Measurements from ENCODE around the gene PRKCQ. TPM values are rescaled to one million over a fixed set of nuclear protein-coding genes. Genes with fewer than 3 reads are reported as not detected.

Gene PRKCQ
- total RNA-seq, 1 donor from 2014 or later: 2.4 TPM

DNA sequence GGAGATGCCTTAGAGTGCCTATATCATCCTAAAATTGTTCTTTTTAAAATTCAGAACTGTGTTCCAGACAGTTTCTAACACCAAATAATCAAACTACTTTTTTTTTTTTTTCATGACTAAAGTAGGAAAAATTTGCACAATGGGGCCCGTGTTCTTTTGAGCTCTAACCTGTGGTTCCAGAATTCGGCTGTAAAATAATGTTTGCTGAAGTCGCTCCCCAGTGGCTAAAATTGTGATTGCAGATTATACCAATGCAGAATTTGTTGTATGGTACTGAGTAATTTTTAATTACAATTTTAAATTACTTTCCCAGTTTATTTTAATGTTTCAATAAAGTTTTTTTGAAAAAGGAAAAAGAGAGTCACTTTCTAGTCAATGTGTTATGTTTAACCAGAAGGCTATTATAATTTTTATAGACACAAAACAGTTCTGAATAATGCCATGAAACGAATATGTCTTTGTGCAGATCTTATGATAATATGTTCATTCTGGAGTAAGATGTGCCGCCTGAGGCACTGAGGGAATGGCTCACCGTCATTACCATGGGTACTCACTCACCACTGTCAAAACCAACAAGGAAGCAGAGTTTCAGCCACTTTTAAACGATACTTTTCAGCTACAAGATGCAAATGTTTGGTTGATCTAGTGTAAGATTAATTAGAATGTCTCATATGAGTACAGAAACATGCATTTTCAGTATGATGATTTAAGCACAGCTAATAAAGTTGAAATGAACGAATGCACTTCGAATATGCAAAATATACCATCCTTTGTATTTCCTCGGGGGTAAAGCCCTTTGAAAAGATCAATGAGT is 173.6 kb downstream of the PRKCQ start:
- DNase-seq (ENCODE audit: low spot score): no peak

DNA sequence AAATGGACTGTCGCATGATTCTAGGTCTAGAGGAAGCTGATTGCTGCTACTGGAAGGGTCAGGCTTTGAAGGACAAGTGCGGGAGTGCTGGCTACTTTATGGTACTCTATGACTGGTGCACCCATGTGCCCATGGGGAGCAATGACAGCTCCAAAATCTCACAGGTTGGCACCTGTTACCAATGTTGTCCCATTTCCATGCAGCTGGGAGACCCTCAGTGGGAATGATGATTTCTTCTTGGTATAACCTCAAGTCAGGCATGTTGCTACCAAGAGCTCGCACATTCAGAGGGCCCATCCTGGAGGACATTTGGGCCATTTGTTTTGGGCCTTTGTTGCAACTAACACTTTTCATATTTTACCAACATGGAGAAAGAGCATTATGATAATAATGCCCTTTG is 174.4 kb downstream of the PRKCQ start:
- DNase-seq (ENCODE audit: low spot score): no peak

DNA sequence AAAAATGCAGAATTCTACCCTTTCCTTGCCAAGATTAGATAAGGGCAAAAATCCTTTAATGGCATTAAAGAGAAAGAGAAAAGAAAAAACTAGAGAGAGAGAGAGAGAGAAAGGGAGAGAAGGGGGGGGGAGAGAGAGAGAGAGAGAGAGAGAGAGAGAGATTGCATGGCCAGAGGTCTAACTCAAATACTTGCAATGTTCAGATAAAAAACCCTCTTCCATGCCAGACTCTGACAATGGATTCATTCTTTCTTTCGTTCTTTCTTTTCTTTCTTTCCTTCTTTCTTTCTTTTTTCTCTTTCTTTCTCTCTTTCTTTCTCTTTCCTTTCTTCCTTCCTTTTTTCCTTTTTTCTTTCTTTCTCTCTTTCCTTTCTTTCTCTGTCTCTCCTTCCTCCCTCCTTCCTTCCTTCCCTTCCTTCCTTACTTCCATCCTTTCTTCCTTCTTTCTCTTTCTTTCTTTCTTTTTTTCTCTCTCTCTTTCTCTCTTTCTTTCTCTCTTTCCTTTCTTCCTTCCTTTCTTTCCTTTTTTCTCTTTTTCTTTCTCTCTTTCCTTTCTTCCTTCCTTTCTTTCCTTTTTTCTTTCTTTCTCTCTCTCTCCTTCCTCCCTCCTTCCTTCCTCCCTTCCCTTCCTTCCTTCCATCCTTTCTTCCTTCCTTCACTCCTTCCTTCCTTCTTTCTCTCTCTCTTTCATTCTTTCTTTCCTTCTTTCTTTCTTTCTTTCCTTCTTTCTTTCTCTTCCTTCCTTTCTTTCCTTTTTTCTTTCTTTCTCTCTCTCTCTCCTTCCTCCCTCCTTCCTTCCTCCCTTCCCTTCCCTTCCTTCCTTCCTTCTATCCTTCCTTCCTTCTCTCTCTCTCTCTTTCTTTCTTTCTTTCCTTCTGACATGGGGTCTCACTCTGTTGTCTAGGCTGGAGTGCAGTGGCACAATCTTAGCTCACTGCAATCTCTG is 175.7 kb downstream of the PRKCQ start:
- DNase-seq (ENCODE audit: low spot score): no peak

DNA sequence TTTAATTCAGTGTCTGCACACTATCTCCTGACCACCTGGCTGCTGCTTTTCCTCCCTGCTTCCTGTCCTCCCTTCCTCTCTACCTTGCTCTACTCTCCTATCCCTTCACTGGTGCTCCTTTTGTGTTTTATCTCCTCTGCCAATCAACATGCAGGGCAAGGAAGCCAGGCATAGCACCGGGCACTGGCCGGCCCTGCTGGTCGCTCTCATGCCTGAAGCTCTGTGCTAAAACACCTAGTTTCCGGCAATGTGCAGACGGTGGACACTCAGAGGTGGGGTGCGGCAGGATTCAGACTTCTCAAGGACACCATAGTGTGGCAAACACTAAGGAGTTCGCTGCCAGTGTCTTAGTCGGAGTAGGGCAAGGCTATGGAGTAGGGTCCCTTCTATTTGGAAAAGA is 177.1 kb downstream of the PRKCQ start:
- no peak for DNase-seq (ENCODE audit: low spot score)

DNA sequence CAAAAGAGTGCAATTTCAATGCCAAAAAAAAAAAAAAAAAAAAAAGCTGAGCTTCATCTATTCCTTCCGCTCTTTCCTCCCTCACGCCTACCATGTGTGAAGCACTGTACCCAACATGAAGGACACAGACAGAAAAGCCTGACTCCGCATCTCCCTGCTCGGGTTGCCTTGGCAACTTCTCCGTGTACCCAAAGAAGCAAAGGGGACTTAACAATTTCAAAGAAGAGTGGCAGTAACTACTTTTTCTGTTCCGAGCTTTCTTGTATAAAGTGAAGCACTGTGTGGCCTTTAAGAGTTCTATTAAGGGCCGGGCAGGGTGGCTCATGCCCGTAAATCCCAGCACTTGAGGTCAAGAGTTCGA is 177.7 kb downstream of the PRKCQ start:
- DNase-seq (ENCODE audit: low spot score): no peak

DNA sequence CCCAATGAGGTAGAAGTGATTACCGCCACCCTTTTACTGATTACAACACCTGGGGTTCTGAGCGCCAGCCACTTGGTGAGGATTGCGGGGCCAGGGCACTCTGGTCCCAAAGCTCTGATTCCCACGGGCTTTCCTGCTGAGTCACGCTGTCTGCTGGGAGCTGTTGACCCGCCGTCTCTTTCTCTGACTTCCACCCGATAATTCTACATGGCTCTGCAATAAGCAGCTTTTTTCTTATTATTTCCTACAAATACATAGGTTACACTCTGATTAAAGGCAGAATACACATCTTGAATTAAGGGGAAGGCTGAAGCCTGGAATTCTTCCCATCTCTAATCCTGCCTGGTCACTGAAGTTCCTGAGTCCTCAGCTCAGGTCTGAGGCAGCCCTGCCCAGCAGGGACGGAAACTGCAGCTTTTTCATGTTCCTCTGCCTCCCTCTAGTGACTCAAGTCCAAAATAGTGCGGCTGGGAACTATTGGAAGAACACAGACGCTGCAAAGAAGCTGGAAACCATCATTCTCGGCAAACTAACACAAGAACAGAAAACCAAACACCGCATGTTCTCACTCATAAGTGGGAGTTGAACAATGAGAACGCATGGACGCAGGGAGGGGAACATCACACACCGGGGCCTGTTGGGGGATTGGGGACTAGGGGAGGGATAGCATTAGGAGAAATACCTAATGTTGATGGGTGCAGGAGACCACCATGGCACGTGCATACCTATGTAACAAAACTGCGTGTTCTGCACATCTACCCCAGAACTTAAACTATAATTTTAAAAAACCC is 178.3 kb downstream of the PRKCQ start:
- DNase-seq (ENCODE audit: low spot score): peak; percentile 94

DNA sequence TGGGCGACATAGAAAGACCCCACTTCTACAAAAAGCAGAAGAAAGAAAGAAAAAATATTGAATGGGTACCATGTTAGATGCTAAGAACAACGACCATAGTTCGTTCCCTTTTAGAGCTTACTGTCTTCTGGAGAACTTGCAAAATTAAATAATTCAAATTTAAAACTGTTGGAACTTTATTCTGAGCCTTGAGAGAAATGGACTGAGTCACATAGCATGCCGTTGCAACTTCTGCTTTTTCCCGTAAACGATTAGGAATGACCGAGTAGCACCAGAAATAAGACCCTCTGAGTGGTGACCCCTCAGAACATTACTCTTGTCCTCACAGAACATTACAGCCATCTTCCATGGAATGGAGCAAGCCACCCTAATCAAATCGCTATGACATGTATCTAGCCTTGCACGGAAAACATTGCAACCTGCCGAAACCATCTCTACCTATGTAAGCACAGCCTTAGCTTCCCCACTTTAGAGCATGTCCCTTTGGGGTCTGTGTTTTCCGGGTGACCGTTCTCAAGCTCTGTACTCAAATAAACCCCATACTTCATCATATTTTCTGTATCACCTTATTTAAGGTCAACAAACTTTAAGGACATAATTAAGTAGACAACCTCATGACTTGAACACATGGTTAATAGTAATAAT is 179.1 kb downstream of the PRKCQ start:
- DNase-seq (ENCODE audit: low spot score): no peak

DNA sequence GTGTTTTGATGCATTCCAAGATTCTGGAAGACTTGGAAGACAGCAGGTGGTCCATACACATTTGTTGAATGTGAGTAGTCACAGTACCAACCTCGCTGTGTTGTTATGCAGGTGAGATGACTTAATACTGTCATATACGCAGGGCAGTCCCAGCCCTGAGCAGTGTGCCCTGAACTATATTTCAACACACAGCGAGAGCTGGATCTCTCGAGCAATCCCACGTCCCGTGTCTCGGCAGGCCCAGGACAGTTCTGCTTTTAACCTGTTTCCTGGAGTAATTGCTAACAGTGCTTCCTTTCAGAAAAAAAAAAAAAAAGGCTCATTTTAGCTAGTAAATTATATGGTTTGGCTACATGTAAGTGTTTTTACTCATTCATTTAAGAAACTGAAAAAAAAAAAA is 179.7 kb downstream of the PRKCQ start:
- no peak for DNase-seq (ENCODE audit: low spot score)

DNA sequence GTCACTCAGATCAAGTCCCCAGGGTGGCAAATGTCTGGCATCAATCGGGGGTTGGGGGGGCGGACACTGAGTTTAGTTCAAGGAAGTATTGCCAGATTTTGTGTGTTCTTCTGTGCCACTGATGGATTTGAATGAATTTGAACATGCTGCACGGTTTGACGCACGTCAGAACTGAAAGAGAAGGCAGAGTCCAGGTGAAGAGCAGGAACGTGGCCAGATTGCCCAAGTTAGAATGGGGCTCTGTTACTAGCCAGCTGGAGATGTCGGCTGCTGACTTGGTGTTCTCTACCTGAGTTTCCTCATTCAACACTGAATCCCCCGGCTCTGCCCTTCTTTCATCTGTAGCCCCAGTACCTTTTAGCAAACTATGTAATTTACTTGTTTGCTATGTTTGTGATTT is 180.2 kb downstream of the PRKCQ start:
- no peak for DNase-seq (ENCODE audit: low spot score)

DNA sequence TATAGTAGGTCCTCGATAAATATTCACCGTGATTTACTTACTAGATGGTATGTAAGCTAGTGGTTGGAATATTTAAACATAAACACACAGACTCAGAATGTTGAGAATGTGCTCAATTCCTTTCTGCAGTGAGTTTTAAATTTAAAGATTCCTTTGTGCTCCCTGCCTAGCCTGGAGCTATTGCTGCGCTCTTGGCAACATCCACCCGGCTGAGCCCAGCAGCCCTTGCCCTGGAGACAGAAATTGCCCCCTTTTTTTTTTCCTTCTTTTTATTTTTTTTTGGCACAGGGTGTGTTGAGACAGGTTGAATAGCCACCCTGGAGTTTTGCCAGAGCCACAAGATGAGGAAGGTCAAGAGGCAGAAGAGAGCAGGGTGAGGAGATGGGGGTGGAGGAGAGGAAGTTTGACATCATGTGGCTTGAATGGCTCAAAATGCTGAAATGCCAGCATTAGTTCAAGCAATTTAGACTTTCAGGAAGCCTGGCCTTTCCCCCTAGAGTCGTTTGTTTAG is 180.8 kb downstream of the PRKCQ start:
- peak; percentile 53 for DNase-seq (ENCODE audit: low spot score)

DNA sequence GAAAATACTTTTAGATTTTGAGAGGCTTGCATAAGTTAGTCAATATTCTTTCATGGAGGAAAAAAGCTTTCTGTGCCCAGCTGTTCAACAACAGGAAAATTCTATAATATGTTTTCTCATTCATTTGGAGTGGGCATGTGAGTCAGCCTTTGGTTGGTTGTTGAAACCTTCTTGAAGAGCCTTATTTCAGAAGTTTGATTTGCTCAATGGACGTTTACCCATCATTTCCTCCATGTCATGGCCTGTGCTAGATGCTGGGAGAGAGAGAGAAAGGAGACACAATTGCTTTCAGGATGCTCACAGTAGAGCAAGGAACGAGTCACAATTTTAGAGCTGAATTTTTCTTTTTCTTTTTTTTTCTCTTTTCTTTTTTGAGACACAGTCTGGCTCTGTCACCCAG is 181.7 kb downstream of the PRKCQ start:
- DNase-seq (ENCODE audit: low spot score): no peak

DNA sequence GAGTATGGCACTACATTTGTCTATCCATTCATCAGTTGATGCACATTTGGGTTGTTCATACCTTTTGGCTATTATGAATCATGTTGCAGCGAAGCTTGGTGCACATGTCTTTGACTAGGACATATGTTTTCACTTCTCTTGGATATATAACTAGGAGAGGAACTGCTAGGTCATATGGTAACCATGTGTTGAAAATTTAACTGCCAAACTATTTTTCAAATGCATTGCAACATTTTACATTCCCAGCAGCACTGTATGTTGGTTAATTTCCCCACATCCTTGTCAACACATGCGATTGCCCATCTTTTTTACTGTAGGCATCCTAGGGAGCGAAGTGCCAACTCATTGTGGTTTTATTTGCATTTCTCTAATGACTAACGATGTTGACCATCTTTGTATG is 183.4 kb downstream of the PRKCQ start:
- no peak for DNase-seq (ENCODE audit: low spot score)

DNA sequence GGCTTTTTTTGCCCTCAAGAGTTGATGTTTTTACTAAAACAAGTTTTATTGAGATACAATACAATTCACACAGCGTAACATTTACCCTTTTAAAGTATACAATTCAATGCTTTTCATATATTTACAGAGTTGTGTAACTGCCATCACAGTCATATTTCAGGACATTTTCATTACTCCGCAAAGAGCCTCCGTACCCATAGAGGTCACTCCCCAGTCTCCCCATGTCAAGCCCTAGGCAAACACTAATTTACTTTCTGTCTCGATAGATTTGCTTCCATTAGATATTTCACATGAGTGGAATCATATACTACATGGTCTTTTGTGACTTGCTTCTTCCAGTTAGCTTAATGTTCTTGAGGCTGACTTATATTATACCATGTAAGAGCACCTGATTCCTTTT is 183.8 kb downstream of the PRKCQ start:
- no peak for DNase-seq (ENCODE audit: low spot score)

DNA sequence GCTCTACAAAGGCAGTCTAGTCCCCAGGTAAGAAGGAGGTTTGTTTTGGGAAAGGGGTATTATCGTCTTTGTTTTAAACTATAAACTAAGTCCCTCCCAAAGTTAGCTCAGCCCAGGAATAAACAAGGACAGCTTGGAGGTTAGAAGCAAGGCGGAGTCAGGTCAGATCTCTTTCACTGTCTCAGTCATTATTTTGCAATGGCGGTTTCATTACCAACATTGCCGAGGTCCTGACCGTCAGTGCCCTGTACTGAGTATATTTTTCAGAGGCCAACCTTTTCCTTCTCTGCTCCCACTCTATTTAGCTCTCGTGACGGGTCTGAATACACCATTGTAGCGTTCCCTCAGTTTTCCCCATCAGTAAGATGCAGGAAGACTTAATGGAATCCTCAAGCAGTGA is 184.5 kb downstream of the PRKCQ start:
- DNase-seq (ENCODE audit: low spot score): no peak

DNA sequence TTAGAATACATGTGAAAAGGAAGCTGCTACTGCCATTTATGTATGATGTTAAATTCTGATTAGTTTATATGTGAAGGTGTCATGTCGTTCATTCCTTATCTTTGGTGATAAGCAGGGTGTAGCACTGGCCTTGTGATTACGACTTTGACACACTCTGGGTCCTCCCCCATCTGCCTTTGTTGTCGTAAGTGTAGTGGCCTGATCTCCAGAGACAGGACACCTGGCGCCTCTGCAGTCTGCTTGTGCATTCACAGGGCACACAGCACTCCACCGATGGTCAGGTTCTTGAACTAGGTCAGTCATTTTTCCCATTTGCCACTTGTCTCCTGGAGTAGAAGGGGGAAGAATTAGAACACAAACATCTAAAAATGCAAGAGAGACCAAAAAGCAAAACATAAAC is 186.0 kb downstream of the PRKCQ start:
- DNase-seq (ENCODE audit: low spot score): no peak

DNA sequence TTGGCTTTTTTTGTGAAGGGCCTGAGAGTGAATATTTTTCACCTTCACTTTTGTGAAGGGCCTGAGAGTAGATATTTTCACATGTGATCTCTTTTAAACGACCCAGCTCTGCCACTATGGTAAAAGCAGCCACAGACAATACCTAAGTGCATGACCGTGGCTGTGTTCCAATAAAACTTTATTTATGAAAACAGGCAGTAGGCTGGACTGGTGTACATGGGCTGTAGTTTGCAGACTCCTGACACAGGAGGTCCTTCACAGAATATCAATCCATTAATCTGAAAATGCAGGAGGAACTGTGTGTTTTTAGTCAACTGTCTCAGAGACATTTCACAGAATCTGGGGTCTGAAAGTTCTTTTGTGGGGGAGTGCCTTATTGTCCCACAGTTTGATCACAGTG is 186.9 kb downstream of the PRKCQ start:
- DNase-seq (ENCODE audit: low spot score): no peak

DNA sequence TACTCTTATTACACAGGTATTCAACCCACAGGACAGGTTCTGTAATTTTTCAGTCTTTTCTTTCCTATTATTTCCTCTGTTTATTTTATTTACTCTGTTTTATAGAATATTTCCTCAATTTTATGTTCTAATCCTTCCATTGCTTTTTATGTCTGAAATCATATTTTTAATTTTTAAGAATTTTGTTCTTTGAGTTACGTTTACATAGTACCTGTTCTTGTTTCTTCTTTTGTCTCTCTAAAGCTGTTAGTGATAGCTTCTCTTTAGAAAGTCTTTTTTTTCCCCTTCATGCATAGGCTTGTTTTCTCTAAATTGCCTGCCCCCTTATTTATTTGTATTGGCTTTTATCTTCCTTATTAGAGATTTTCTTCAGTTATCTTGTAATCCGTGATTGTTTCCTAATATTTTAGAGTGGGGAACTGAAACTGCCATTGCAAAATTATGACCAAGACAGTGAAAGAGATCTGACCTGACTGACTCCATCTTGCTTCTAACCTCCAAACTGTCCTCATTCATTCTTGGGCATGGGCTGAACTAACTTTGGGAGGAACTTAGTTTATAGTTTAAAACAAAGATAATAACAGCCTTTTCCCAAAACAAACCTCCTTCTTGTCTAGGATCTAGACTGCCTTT is 189.7 kb downstream of the PRKCQ start:
- no peak for DNase-seq (ENCODE audit: low spot score)

DNA sequence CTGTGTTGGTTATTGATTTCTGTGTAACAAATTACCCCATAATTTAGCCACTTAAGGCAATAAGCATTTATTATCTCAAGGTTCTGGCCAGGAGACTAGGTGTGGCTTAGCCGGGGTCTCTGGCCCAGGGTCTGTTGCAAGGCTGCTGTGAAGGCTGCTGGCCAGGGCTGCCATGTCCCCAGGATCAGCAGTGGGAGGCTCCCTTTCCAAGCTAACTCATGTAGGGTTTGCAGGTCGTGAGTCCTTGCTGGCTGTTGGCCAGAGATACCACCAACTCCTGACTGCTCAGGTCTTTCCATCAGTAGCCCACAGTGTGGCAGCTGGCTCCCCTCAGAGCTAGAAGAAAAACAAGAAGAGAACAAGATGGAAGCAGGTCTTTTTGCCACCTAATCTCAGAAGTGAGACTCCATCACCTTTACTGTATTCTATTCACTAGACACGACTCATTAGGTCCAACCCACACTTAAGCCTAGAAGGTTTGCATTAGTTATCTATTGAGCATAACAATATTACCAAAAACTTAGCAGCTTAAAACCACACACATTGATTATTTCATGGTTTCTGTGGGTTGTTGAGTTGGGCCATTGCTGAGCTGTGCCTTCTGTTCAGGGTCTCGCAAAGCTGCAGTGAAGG is 191.7 kb downstream of the PRKCQ start:
- no peak for DNase-seq (ENCODE audit: low spot score)

DNA sequence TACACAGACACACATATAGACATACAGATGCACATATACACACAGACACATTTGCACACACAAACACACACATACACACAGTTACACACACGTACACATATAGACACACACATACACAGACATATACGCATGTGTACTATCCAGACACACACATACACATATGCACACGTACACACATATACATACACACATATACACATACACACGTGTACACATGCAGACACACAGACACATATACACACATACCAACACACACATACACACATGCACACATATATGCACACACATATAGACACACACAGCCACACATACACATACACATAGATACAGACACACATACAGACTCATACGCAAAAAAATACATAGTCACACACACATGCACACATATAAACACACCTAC is 193.1 kb downstream of the PRKCQ start:
- DNase-seq (ENCODE audit: low spot score): no peak

DNA sequence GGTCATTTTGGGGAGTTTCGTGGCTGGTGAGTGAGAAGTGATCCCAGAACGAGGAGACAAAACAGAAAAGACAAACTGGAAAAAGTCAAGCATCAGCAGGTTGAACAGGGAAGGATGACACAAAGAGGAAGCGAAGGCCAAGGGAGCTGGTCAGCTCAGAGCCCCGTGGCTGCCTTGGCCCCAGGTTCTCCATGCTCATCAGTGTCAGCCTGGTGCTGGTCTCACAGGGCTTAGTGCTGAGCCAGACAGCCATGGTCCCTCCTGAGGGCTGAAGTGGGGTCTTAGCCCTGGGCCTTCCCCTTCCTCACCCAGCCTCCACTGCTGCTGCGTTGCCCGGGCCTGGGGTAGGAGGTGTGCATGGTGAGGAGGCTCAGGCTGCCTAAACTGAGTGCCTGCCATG is 193.7 kb downstream of the PRKCQ start:
- peak; percentile 12 for DNase-seq (ENCODE audit: low spot score)

Data from umbilical cord (tissue), 2 donors.